Fibroblast of mammary gland (primary cell): Measurements from ENCODE around the gene THRAP3.

Experiments used
- DNase-seq: peaks from one replicate; pipeline ENCODE4 v3.0.0-alpha.2; 2010; ENCODE audit warnings: low read depth
- H3K4me3 ChIP-seq: 2 replicates; pipeline ENCODE4 v1.5.1; 2011; ENCODE audit warnings: low read depth, mild to moderate bottlenecking, low read length, moderate library complexity; ENCODE audit not compliant: control insufficient read depth
- CTCF ChIP-seq: conservative IDR thresholded peaks from 2 replicates; pipeline ENCODE4 v1.5.1; 2011; ENCODE audit warnings: low read depth, low read length, inconsistent platforms; ENCODE audit not compliant: control insufficient read depth, insufficient read depth

THRAP3 gene

GRCh38 chr1:36223996-36224536 lies at the start of gene THRAP3:
Gene THRAP3 (plus strand): TSS chr1:36224443. CDS start chr1:36282564, 58,121 bp downstream.
- TF ChIP-seq CTCF = no peak
- peak; percentile 99 for DNase-seq
- H3K4me3 ChIP-seq = peak within 1 kb of the TSS; percentile 83

GRCh38 chr1:36174713-36175112 lies 49.5 kb upstream of the THRAP3 start:
- no peak for TF ChIP-seq CTCF
- DNase-seq = no peak
- H3K4me3 ChIP-seq = no peak overlapping the region

GRCh38 chr1:36175137-36176095 lies 48.8 kb upstream of the THRAP3 start:
- no peak for DNase-seq
- no peak overlapping the region for H3K4me3 ChIP-seq
- TF ChIP-seq CTCF = no peak

GRCh38 chr1:36176106-36176949 lies 47.9 kb upstream of the THRAP3 start:
- no peak for DNase-seq
- TF ChIP-seq CTCF = no peak
- H3K4me3 ChIP-seq = no peak overlapping the region

- DNase-seq = no peak
- no peak overlapping the region for H3K4me3 ChIP-seq
- no peak for TF ChIP-seq CTCF
These were observed 46.4 kb upstream of the THRAP3 start for GRCh38 chr1:36177589-36178431.

GRCh38 chr1:36178471-36179219 lies 45.6 kb upstream of the THRAP3 start:
- no peak overlapping the region for H3K4me3 ChIP-seq
- DNase-seq = no peak
- no peak for TF ChIP-seq CTCF
